HG03575 (cell line): ENCODE results near the gene EPB42.

ENCODE experiments used
- ATAC-seq: cut with Tn5 transposase; IDR thresholded peaks from one replicate; pipeline ENCODE4 v1.9.1; 2021; ENCODE audit not compliant: unreplicated experiment, insufficient number of reproducible peaks, low FRiP score; ENCODE audit errors: extremely low read depth

Gene EPB42

DNA sequence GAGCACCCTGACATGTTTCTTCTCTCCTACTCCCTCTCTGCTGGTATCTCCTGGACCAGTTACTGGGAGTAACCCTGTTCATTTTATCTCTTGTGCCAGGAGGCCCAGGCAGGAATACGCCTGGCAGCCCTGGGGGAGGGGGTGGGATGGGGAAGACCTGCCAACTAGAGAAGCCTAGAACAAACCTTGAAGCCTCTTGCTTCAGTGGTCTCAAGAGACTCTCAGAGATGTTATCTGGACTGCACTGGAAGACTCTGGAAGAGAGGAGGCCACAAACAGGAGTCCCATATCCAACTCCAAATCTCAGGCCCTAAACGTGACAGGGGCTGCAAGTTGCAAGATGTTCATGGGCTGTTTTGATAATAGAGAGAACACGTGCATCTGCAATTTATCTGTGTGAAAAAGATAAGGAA lies at the start of gene EPB42:
Gene EPB42 (minus strand): TSS at position 28 of the 413 bp plus-strand sequence. CDS start 193 bp downstream, outside the sequence.
- ATAC-seq = no peak

DNA sequence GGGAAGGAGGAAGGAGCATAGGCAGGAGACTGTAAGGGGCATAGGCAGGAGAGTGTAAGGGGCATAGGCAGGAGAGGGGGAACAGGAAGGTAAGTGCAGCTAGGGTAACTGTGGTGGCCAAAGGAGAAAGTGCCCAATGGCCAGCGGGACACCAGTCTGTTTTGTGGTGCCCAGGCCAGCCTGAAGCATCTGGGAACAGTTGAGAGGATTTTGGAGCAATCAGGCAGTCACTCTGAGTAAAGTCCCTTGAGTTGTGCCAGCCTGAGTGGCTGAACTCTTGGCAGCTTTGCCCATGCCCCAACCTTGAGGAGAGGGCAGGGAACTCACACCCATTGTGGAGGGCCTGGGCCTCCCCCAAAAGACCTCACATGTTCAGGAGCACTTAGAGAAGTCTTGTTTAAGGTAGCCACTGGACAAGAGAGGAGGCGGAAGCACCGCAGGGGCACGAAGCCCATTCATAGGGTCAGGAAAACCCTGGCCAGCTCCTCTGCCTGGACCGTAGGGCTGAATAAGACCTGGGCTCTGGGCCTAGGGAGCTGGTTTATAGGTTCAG lies 49.4 kb upstream of the EPB42 start:
- ATAC-seq = no peak

DNA sequence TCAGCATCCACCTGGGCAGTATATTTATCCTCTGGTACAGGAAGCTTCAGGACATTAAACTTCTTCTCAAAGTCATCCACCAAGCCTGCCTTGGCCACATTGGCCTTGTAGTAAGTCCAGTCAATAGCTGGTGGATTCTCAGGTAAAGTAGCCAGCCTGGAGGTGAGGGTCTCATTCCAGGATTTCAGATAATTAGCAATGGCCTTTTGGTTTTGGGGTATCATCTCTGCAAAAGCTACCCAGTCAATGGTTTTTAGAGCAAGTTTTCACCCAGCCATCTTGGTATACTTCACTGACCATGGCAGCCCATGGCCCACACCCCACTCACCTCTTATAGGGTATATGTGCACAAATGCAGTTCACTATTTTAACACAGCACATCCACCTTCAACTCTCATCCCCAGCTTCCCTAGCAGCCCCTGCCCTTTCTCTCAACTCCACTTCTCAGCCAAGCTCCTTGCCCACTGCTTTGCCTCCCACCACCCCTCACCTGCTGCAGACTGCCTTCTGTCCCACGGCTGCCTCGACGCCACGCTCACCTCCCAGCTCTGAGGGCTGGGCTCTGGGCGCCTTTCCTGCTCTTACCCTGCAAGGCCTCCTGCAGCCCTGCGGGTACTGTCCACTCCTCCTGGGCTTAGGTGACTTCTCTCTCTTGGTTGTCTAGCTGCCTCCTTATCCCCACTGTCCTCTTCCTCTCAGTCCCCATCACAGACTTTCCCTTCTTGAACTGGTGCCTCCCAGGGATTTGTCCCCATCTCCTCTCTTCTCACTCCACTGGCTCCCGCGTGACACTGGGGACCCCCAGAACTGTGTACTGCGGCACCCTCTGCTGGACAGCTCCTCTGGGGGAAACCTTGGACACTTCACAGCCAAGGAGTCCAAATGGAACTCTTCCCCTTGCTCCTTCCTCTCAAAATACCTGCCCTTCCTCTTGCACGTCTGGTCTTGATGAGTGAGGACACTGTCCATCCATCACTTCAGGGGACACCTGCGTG lies 47.6 kb upstream of the EPB42 start:
- no peak for ATAC-seq

- ATAC-seq = no peak
These were observed 46.6 kb upstream of the EPB42 start for GRCh38 chr15:43267439-43267838.

GRCh38 chr15:43266834-43267233 lies 46.0 kb upstream of the EPB42 start, which contains the start of gene TGM5:
Gene TGM5, minus strand, starts transcription at chr15:43266928. Its CDS starts 79 bp downstream, at chr15:43266849.
- no peak for ATAC-seq

- no peak for ATAC-seq
These were observed 45.6 kb upstream of the EPB42 start for GRCh38 chr15:43266386-43266785.

DNA sequence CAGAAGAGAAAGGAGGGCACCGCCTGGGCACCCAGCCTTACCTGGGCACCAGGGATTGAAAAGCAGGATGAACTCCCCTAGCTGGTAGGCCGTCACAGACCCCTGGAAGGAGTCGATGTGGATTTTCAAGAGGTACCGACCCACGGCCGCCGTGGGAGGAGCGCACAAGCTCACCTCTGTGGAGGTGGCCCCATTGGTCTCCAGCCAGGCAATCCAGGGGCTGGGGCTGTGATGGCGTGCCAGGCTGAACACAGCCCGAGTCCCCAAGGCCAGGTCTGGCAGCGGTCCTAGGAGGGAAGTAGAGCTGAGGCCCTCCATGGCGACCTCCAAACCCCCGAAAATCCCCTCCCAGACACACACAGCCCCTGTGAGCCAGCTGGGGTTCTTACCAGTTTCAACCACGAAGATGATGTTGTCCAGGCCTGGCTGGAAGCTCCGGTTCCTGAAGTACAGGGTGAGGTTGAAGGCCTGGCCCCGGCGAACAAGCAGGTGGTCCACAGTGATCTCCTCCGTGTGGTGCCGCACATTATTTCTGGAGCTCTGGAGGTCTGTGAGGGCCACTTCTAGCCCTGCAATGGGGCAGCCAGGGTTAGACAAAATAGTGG lies 39.3 kb upstream of the EPB42 start:
- no peak for ATAC-seq

GRCh38 chr15:43258781-43259180 lies 38.0 kb upstream of the EPB42 start:
- ATAC-seq = no peak

GRCh38 chr15:43256341-43256740 lies 35.5 kb upstream of the EPB42 start:
- no peak for ATAC-seq

DNA sequence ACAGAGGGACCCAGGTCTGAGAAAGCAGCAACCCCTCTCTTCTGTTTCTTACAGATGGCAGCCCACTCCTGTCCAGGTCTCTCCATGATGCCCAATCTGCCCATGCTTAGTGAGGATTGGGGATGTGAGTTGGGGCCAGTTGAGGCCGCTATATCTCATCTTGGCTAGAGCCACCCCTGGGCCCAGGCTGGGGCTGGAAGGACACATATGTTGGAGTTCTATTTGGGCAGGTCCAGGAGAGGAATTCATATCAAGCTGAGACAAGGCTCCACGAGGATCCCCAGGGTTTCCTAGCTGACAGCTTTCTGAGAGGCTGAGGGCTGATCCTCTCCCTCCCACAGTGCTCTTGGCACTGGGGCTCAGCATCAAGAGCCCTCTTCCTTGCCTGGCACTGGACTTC lies 34.6 kb upstream of the EPB42 start:
- ATAC-seq = no peak

DNA sequence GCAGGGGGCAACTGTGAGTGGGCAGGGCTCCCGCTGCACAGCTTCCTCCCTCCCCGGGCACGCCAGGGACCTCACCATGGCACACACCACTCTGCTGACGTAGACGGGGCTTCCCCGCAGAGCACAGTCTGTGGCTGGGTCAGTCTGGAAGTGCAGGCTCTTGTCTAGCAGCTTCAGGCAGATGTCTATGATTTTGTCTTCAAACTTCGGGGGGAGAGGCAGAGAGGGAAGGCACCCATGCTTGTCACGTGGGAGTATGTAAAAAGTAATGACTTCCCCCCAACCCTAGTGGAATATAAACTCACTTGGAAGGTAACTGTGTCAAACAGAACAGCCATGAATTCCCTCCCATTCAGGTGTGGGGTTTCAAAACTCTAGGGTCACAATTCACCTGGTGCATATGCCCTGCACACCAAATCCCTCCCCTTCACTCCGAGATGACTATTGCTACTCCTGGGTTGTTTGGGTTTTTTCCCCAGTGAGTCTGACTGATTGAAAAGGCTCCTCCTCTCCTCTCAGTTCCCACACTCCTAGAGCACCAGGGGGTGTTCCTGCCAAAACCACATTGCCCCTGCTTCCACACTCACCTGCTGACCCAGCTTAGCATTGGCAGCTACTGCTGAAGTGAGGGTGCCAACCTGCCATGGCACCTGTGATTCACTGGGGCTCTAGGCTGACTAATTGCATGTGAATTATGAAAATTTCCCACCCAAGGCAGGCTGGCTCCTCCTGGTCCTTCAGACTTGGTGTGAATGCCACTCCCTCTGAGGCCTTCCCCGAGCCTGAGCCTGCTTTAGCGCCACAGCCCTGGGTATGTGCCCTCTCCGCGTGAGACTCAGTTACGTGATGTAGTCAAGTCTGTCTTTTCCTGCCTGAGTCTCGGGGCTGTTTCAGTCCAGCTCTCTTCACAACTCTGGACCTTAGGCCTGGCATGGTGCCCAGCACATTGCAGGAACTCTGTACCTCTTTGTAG lies 32.9 kb upstream of the EPB42 start:
- no peak for ATAC-seq

- ATAC-seq = no peak
These were observed 31.0 kb upstream of the EPB42 start for GRCh38 chr15:43251871-43252250.

DNA sequence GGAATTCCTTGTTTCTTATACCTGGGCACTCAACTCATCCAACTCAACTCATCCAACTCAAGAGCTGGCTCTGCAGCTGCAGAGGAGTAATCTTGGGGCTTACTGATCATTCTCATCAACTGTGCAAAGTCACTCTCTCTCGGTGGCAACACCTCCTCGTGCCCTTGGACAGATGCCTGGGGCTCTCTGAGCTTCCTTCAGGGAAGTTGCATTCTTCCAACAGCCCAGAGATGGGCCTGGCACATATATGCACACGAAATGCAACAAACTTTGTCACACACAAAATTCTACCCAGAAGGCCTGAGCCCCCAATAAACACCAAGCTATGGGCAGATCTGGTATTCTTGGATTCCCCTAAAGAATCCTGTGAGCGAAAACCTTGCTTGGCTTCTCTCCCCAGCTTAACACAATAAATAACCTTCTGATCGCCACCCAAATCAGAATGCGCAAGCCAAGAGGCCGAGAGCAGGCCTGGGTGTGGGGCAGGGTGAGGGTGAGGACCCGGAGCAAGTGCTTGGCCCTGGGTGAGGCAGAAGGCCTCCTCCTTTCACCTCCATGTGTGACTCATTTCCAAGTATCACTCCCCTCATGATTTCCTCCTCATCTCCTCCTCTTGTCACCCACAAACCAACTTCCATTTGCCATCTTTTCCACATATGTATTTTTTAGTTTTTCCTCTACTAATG lies 30.5 kb upstream of the EPB42 start:
- no peak for ATAC-seq

DNA sequence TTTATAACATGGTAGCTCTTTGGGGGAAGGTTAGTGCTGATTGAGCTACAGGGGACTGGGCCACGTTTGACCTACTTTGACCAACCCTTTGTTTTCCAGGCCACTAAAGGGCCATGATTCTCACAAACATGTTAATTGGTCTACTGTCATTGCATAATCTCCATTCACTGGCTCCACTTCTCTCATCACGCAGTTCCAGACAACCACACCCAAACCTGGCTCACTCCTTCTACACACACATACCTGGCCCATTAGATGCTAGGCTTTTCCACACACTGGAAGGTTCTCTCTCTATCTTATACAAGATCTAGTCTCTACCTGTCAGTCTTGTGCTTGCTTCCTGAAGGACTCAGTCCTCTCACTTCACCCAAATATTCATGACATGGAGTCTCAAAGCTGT lies 30.0 kb upstream of the EPB42 start:
- ATAC-seq = no peak

DNA sequence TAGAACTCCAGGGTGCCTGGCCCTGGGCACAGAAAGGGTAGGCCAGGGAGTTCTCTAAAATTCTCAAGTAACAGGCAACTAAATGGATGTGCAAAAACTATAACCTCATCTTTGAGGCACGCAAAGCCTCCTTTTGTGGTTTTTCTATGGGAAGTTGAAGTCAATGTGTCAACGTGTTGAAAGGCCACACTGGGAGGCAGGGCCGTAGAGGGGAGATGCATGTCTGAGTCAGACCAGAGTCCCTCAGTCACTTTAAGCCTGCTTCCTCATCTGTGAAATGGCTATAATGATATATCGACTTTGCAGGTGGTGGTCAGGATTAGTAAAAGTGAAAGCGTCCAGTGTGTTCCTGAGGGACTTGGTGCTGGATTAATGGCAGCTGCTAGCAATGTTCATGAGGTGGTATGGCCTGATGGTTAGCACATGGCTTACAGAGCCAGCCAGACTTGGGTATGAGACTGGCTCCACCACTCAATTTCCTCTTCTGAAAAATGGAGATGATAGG lies 28.9 kb upstream of the EPB42 start:
- no peak for ATAC-seq

DNA sequence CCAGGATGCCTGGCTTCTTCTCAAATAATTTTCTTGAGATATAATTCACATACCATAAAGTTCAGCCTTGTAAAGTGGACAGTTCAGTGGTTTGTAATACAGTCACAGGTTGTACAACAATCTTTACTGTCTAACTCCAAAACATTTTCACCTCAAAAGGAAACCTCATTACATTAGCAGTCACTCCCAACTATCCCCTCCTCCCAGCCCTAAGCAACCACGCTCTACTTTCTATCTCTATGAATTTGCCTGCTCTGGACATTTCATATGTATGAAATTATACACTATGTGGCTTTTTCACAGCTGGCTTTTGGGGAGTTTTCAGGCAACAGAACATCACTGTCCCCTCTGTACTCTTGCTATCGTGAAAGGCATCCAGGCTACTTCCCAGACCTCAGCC lies 28.4 kb upstream of the EPB42 start:
- no peak for ATAC-seq

DNA sequence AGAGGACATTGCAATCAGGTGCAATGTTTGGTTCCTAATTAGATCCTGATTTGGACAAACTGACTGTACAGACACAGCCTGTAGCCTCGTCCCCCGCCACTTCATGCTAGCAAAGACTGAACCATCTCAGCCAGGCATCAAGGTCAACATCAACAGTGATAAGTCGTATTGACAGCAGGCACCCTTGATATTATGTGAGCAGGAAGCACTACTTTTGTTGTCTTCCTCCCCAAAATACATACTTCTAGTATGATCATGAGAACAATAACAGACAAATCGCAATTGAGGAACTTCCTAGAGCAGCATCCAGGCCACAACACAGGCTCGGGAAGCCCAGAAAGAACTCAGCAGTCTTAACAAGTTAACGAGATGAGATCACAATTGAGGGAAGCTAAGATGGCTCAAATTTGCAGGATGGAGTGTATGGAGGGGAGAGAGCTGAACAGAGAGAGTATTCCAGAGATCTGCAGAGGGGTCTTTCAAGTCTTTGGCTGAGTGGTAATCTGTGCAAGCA lies 25.5 kb upstream of the EPB42 start:
- no peak for ATAC-seq

GRCh38 chr15:43244092-43244491 lies 23.3 kb upstream of the EPB42 start:
- ATAC-seq = no peak
